H9 (cell line): ENCODE data around the gene MRPL55. TPM values are rescaled to one million over a fixed set of nuclear protein-coding genes. Genes with fewer than 3 reads are reported as not detected.

Experiments
- DNase-seq: peaks from one replicate; pipeline ENCODE4 v3.0.0-alpha.2; 2017
- H2AFZ ChIP-seq: one replicate; pipeline ENCODE4 v1.6.1; 2013; ENCODE audit warnings: mild to moderate bottlenecking, low read length, control low read depth, moderate library complexity
- H2AK5ac ChIP-seq: 2 replicates; pipeline ENCODE4 v1.6.1; 2013; ENCODE audit warnings: low read length, control low read depth, mixed read lengths; ENCODE audit not compliant: insufficient read length
- H2BK120ac ChIP-seq: one replicate; pipeline ENCODE4 v1.6.1; 2013; ENCODE audit warnings: low read depth, mild to moderate bottlenecking, low read length, control low read depth, inconsistent platforms; ENCODE audit not compliant: poor library complexity, severe bottlenecking
- H2BK12ac ChIP-seq: 2 replicates; pipeline ENCODE4 v1.6.1; 2013; ENCODE audit warnings: low read length, control low read depth, mixed read lengths, low read depth; ENCODE audit not compliant: insufficient read length
- H2BK15ac ChIP-seq: 2 replicates; pipeline ENCODE4 v1.6.1; 2013; ENCODE audit warnings: low read depth, low read length, control low read depth
- H2BK20ac ChIP-seq: one replicate; pipeline ENCODE4 v1.6.1; 2013; ENCODE audit warnings: low read depth, mild to moderate bottlenecking, low read length, control low read depth, inconsistent platforms; ENCODE audit not compliant: poor library complexity, severe bottlenecking
- H2BK5ac ChIP-seq: 2 replicates; pipeline ENCODE4 v1.6.1; 2013; ENCODE audit warnings: low read length, control low read depth, mixed read lengths; ENCODE audit not compliant: insufficient read length
- H3K14ac ChIP-seq: 2 replicates; pipeline ENCODE4 v1.6.1; 2013; ENCODE audit warnings: low read length, control low read depth; ENCODE audit not compliant: insufficient read depth
- H3K18ac ChIP-seq: 2 replicates; pipeline ENCODE4 v1.6.1; 2013; ENCODE audit warnings: low read depth, mild to moderate bottlenecking, mixed read lengths, low read length, control low read depth; ENCODE audit not compliant: insufficient read length
- H3K23ac ChIP-seq: 2 replicates; pipeline ENCODE4 v1.6.1; 2013; ENCODE audit warnings: low read length, control low read depth, mixed read lengths, low read depth; ENCODE audit not compliant: insufficient read length
- H3K23me2 ChIP-seq: 2 replicates; pipeline ENCODE4 v1.6.1; 2013; ENCODE audit warnings: low read depth, mild to moderate bottlenecking, mixed read lengths, low read length, control low read depth; ENCODE audit not compliant: insufficient read length, poor library complexity, severe bottlenecking
- H3K27ac ChIP-seq: 2 replicates; pipeline ENCODE4 v1.5.1; 2013; ENCODE audit warnings: low read length, control low read depth, mixed read lengths, low read depth; ENCODE audit not compliant: insufficient read length
- H3K27me3 ChIP-seq: 2 replicates; pipeline ENCODE4 v1.6.1; 2013; ENCODE audit warnings: low read length, control low read depth, inconsistent platforms; ENCODE audit not compliant: insufficient read depth
- H3K4ac ChIP-seq: 2 replicates; pipeline ENCODE4 v1.6.1; 2013; ENCODE audit warnings: low read depth, mild to moderate bottlenecking, control low read depth, inconsistent platforms, low read length, moderate library complexity
- H3K4me1 ChIP-seq: 2 replicates; pipeline ENCODE4 v1.6.1; 2013; ENCODE audit warnings: low read length, control low read depth, inconsistent platforms; ENCODE audit not compliant: insufficient read depth
- H3K4me2 ChIP-seq: 2 replicates; pipeline ENCODE4 v1.6.1; 2013; ENCODE audit warnings: low read length, control low read depth, mixed read lengths; ENCODE audit not compliant: insufficient read length, insufficient read depth
- H3K56ac ChIP-seq: 2 replicates; pipeline ENCODE4 v1.6.1; 2013; ENCODE audit warnings: low read depth, mild to moderate bottlenecking, mixed read lengths, low read length, control low read depth; ENCODE audit not compliant: insufficient read length
- H3K79me1 ChIP-seq: 2 replicates; pipeline ENCODE4 v1.6.1; 2013; ENCODE audit warnings: low read depth, mild to moderate bottlenecking, moderate library complexity, low read length, control low read depth, inconsistent platforms; ENCODE audit not compliant: insufficient read depth, poor library complexity, severe bottlenecking
- H3K79me2 ChIP-seq: 2 replicates; pipeline ENCODE4 v1.6.1; 2013; ENCODE audit warnings: low read length, control low read depth, inconsistent platforms; ENCODE audit not compliant: insufficient read depth
- H3K9ac ChIP-seq: 2 replicates; pipeline ENCODE4 v1.6.1; 2013; ENCODE audit warnings: low read length, control low read depth, mixed read lengths; ENCODE audit not compliant: insufficient read length; ENCODE audit errors: extremely low read depth
- H3K9me3 ChIP-seq: one replicate; pipeline ENCODE4 v1.6.1; 2013; ENCODE audit warnings: low read depth, low read length, inconsistent platforms; ENCODE audit not compliant: control insufficient read depth
- H3T11ph ChIP-seq: one replicate; pipeline ENCODE4 v1.6.1; 2013; ENCODE audit warnings: mild to moderate bottlenecking, low read length, control low read depth, inconsistent platforms
- H4K20me1 ChIP-seq: one replicate; pipeline ENCODE4 v1.6.1; 2013; ENCODE audit not compliant: control insufficient read depth, insufficient read length, insufficient read depth
- H4K5ac ChIP-seq: 2 replicates; pipeline ENCODE4 v1.6.1; 2013; ENCODE audit warnings: low read depth, mild to moderate bottlenecking, mixed read lengths, low read length, control low read depth; ENCODE audit not compliant: insufficient read length
- H4K8ac ChIP-seq: replicated peaks from 2 replicates; pipeline ENCODE4 v1.6.1; 2013; ENCODE audit warnings: low read length, control low read depth, mixed read lengths, low read depth; ENCODE audit not compliant: insufficient read length
- H4K91ac ChIP-seq: 2 replicates; pipeline ENCODE4 v1.6.1; 2013; ENCODE audit warnings: low read depth, mild to moderate bottlenecking, moderate library complexity, mixed read lengths, low read length, control low read depth; ENCODE audit not compliant: insufficient read length
- H3K27ac Mint-ChIP-seq, 3 experiments: 2 replicates in 2 of 3; 3 replicates in 1 of 3; pipeline ENCODE4 v1.8.0; 2020 to 2021; ENCODE audit warnings: mixed read lengths in 3 of 3, mild to moderate bottlenecking in 1 of 3, moderate library complexity in 1 of 3
- H3K27me3 Mint-ChIP-seq: 2 replicates; pipeline ENCODE4 v1.8.0; 2021; ENCODE audit warnings: low read depth, mild to moderate bottlenecking, moderate library complexity, mixed read lengths
- H3K36me3 Mint-ChIP-seq, 3 experiments: 2 replicates in 2 of 3; 3 replicates in 1 of 3; pipeline ENCODE4 v1.8.0; 2020 to 2021; ENCODE audit warnings: low read depth in 3 of 3, mixed read lengths in 3 of 3; ENCODE audit not compliant: insufficient read depth in 1 of 3
- H3K4me1 Mint-ChIP-seq, 2 experiments: 2 replicates each; pipeline ENCODE4 v1.8.0; 2020; ENCODE audit warnings: mixed read lengths in 2 of 2
- H3K4me3 Mint-ChIP-seq, 2 experiments: 2 replicates in 1 of 2; 3 replicates in 1 of 2; pipeline ENCODE4 v1.8.0; 2020 to 2021; ENCODE audit warnings: mild to moderate bottlenecking in 2 of 2, mixed read lengths in 2 of 2, moderate library complexity in 1 of 2
- H3K9me3 Mint-ChIP-seq, 2 experiments: 2 replicates in 1 of 2; 3 replicates in 1 of 2; pipeline ENCODE4 v1.8.0; 2020; ENCODE audit warnings: mild to moderate bottlenecking in 2 of 2, mixed read lengths in 2 of 2, moderate library complexity in 1 of 2
- WGBS: extraction: QIAGEN DNeasy Blood & Tissue Kit; methylation state at CpG from one replicate; pipeline ENCODE4 v1.1.7; 2013; ENCODE audit warnings: missing lambda C conversion rate, low lambda C conversion rate, mixed read lengths; ENCODE audit not compliant: insufficient read length; ENCODE audit errors: extremely low coverage; 5-methylcytosine and 5-hydroxymethylcytosine counted together
- total RNA-seq: library from RNA; stranded (reverse); gene quantifications from 2 replicates; pipeline ENCODE4 v1.2.1, GENCODE V29; 2021
- TF ChIP-seq, protein P1 (sequence below): fragments of 200-600 bp; sonication (generic); conservative IDR thresholded peaks from 3 replicates; pipeline ENCODE4 v1.8.0; 2021; ENCODE audit warnings: antibody characterized with exemption, mild to moderate bottlenecking

MRPL55 gene
- total RNA-seq, 1 experiment from 2014 or later = 62.3 TPM

DNA sequence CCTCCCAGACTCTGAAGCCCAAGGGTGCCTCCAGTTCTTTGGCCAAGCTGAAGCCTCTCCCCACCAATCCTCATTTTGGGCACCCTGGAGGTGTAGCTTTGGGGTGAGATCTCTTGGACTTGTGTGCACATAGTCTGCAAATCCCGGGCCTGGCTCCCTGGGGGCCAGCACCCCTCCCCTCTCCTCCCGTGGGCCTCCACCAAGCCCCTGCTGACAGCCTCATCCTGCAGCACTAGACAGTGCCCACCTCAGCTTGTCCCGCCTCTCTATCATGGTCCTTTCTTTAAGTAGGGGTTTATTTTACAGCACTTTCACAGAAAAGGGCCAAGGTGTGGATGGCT is 43.8 kb upstream of the MRPL55 start:
- H3K23me2 ChIP-seq = no peaks in the 10 kb centered on the region
- no peak overlapping the region for H3T11ph ChIP-seq
- no peak overlapping the region for H2BK15ac ChIP-seq
- H2AK5ac ChIP-seq = no peak overlapping the region
- H3K4me2 ChIP-seq = no peak overlapping the region
- no peak overlapping the region for H3K56ac ChIP-seq
- no peaks in the 10 kb centered on the region for H3K4me1 ChIP-seq
- no peak overlapping the region for H3K14ac ChIP-seq
- no peaks in the 10 kb centered on the region for H3K9me3 Mint-ChIP-seq
- peak overlapping the region in 1 of 3 experiments; percentile 90; a peak in 1 of 7 replicates for H3K27ac Mint-ChIP-seq
- no peak overlapping the region for H4K5ac ChIP-seq
- no peak overlapping the region for H3K4ac ChIP-seq
- H3K27ac ChIP-seq = no peak overlapping the region
- no peak for DNase-seq
- no peak overlapping the region for H2BK5ac ChIP-seq
- no peaks in the 10 kb centered on the region for H3K27me3 Mint-ChIP-seq
- no peaks in the 10 kb centered on the region; the same call in 1 of the 2 replicates for H3K27me3 ChIP-seq
- no CpG with 5 or more reads among the region's 3 CpGs for WGBS
- H4K91ac ChIP-seq = no peak overlapping the region
- H4K20me1 ChIP-seq = peaks cover 3% of the 10 kb centered on the region
- H3K79me1 ChIP-seq = no peaks in the 10 kb centered on the region
- no peak overlapping the region for H2BK120ac ChIP-seq
- H4K8ac ChIP-seq = no peak overlapping the region
- H2BK12ac ChIP-seq = no peak overlapping the region
- H3K9ac ChIP-seq = no peak overlapping the region
- H2AFZ ChIP-seq = no peak overlapping the region
- H2BK20ac ChIP-seq = no peak overlapping the region
- no peak overlapping the region for H3K18ac ChIP-seq
- H3K23ac ChIP-seq = no peak overlapping the region
- no peaks in the 10 kb centered on the region for H3K9me3 ChIP-seq
- no peaks in the 10 kb centered on the region for H3K79me2 ChIP-seq
- TF ChIP-seq, protein P1, sequence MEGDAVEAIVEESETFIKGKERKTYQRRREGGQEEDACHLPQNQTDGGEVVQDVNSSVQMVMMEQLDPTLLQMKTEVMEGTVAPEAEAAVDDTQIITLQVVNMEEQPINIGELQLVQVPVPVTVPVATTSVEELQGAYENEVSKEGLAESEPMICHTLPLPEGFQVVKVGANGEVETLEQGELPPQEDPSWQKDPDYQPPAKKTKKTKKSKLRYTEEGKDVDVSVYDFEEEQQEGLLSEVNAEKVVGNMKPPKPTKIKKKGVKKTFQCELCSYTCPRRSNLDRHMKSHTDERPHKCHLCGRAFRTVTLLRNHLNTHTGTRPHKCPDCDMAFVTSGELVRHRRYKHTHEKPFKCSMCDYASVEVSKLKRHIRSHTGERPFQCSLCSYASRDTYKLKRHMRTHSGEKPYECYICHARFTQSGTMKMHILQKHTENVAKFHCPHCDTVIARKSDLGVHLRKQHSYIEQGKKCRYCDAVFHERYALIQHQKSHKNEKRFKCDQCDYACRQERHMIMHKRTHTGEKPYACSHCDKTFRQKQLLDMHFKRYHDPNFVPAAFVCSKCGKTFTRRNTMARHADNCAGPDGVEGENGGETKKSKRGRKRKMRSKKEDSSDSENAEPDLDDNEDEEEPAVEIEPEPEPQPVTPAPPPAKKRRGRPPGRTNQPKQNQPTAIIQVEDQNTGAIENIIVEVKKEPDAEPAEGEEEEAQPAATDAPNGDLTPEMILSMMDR = no peak
- peak overlapping the region in 1 of 2 experiments; percentile 32; a peak in 2 of 5 replicates for H3K4me3 Mint-ChIP-seq
- no peaks in the 10 kb centered on the region for H3K36me3 Mint-ChIP-seq
- peaks cover 3 to 9% of the 10 kb centered on the region in 2 experiments; a peak in 2 of 4 replicates for H3K4me1 Mint-ChIP-seq
